Karpas-422 (cell line): ENCODE measurements around the gene MAZ. TPM values are rescaled to one million over a fixed set of nuclear protein-coding genes. Genes with fewer than 3 reads are reported as not detected.

Experiments used
- DNase-seq: peaks from one replicate; pipeline ENCODE4 v3.0.0-alpha.2; 2015
- H2AFZ ChIP-seq: fragments of 200-600 bp; sonication (generic); 2 replicates; pipeline ENCODE4 v1.6.1; 2014; ENCODE audit warnings: antibody characterized with exemption, low read length, mixed read lengths
- H3K27ac ChIP-seq: fragments of 200-600 bp; sonication (generic); 2 replicates; pipeline ENCODE4 v1.5.1; 2014; ENCODE audit warnings: mild to moderate bottlenecking, low read length, moderate library complexity
- H3K27me3 ChIP-seq: fragments of 200-600 bp; sonication (generic); 2 replicates; pipeline ENCODE4 v1.6.1; 2014; ENCODE audit warnings: low read length, mixed read lengths
- H3K36me3 ChIP-seq: fragments of 200-600 bp; sonication (generic); 2 replicates; pipeline ENCODE4 v1.6.1; 2014; ENCODE audit warnings: low read length, mixed read lengths; ENCODE audit not compliant: insufficient read depth
- H3K4me1 ChIP-seq: fragments of 200-600 bp; sonication (generic); 2 replicates; pipeline ENCODE4 v1.6.1; 2014; ENCODE audit warnings: mild to moderate bottlenecking, low read length, mixed read lengths
- H3K4me2 ChIP-seq: fragments of 200-600 bp; sonication (generic); 2 replicates; pipeline ENCODE4 v1.6.1; 2014; ENCODE audit warnings: low read length, low read depth, mild to moderate bottlenecking; ENCODE audit not compliant: poor library complexity, severe bottlenecking
- H3K4me3 ChIP-seq: fragments of 200-600 bp; sonication (generic); 2 replicates; pipeline ENCODE4 v1.5.1; 2014; ENCODE audit warnings: mild to moderate bottlenecking, antibody characterized with exemption, low read length, mixed read lengths
- H3K79me2 ChIP-seq: fragments of 200-600 bp; sonication (generic); 2 replicates; pipeline ENCODE4 v1.6.1; 2014; ENCODE audit warnings: mild to moderate bottlenecking, low read length, mixed read lengths
- H3K9ac ChIP-seq: fragments of 200-600 bp; sonication (generic); 2 replicates; pipeline ENCODE4 v1.6.0; 2014; ENCODE audit warnings: low read length
- H3K9me2 ChIP-seq: fragments of 200-600 bp; sonication (generic), shearing (Covaris generic); replicated peaks from 2 replicates; pipeline ENCODE4 v1.6.0; 2014; ENCODE audit warnings: mild to moderate bottlenecking, low read length, moderate library complexity; ENCODE audit not compliant: insufficient read depth
- H3K9me3 ChIP-seq: fragments of 300-700, 200-600 bp; sonication (generic); 2 replicates; pipeline ENCODE4 v1.6.1; 2014; ENCODE audit warnings: low read length, mixed read lengths
- H4K20me1 ChIP-seq: fragments of 200-600 bp; sonication (generic); 2 replicates; pipeline ENCODE4 v1.6.1; 2014; ENCODE audit warnings: mild to moderate bottlenecking, antibody characterized with exemption, low read length, low read depth; ENCODE audit not compliant: insufficient read depth
- total RNA-seq: library from RNA; depleted of rRNA; stranded (reverse); fragments of >200 nt; shearing (Covaris generic); gene quantifications from 2 replicates; pipeline ENCODE4 v1.2.3, GENCODE V29; 2014; ENCODE audit warnings: low replicate concordance

The MAZ gene
- total RNA-seq, 1 experiment from 2014 or later = 118 TPM

GRCh38 chr16:29834079-29834478 lies 27.8 kb downstream of the MAZ start:
- H3K79me2 ChIP-seq = no peaks in the 10 kb centered on the region
- no peak overlapping the region for H3K27ac ChIP-seq
- no peak for DNase-seq
- H3K27me3 ChIP-seq = no peaks in the 10 kb centered on the region
- H3K4me1 ChIP-seq = no peaks in the 10 kb centered on the region
- H3K4me2 ChIP-seq = no peak overlapping the region
- no peaks in the 10 kb centered on the region for H3K9me3 ChIP-seq
- no peak overlapping the region for H3K9ac ChIP-seq
- H3K36me3 ChIP-seq = no peaks in the 10 kb centered on the region
- H2AFZ ChIP-seq = no peak overlapping the region
- H3K9me2 ChIP-seq = no peaks in the 10 kb centered on the region
- no peaks in the 10 kb centered on the region for H4K20me1 ChIP-seq
- no peak overlapping the region for H3K4me3 ChIP-seq

GRCh38 chr16:29835926-29836325 lies 29.6 kb downstream of the MAZ start:
- no peak overlapping the region for H3K4me3 ChIP-seq
- no peaks in the 10 kb centered on the region for H3K36me3 ChIP-seq
- no peak overlapping the region for H3K4me2 ChIP-seq
- no peaks in the 10 kb centered on the region for H4K20me1 ChIP-seq
- H3K79me2 ChIP-seq = no peaks in the 10 kb centered on the region
- H3K27me3 ChIP-seq = no peaks in the 10 kb centered on the region
- no peak overlapping the region for H3K27ac ChIP-seq
- H3K4me1 ChIP-seq = no peaks in the 10 kb centered on the region
- H2AFZ ChIP-seq = no peak overlapping the region
- no peak overlapping the region for H3K9ac ChIP-seq
- DNase-seq = no peak
- no peaks in the 10 kb centered on the region for H3K9me3 ChIP-seq
- H3K9me2 ChIP-seq = no peaks in the 10 kb centered on the region

DNA sequence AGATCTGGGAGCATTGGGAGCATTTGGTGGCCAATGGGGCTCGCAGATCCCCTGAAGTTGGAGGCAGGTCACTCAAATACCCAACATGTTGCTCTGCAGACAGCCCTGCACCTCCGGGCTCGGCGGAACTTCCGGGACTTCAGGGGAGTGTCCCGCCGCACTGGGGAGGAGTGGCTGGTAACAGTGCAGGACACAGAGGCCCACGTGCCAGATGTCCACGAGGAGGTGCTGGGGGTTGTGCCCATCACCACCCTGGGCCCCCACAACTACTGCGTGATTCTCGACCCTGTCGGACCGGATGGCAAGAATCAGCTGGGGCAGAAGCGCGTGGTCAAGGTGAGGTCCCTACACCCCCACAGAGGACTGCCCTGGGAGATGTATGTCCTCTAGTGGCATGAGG lies 30.3 kb downstream of the MAZ start:
- H3K4me3 ChIP-seq = no peak overlapping the region
- H3K9me2 ChIP-seq = no peaks in the 10 kb centered on the region
- H3K36me3 ChIP-seq = no peaks in the 10 kb centered on the region
- H3K4me2 ChIP-seq = no peak overlapping the region
- no peak overlapping the region for H2AFZ ChIP-seq
- H3K27ac ChIP-seq = no peak overlapping the region
- no peaks in the 10 kb centered on the region for H3K4me1 ChIP-seq
- H4K20me1 ChIP-seq = no peaks in the 10 kb centered on the region
- H3K27me3 ChIP-seq = no peaks in the 10 kb centered on the region
- H3K79me2 ChIP-seq = no peaks in the 10 kb centered on the region
- DNase-seq = no peak
- no peak overlapping the region for H3K9ac ChIP-seq
- no peaks in the 10 kb centered on the region for H3K9me3 ChIP-seq

DNA sequence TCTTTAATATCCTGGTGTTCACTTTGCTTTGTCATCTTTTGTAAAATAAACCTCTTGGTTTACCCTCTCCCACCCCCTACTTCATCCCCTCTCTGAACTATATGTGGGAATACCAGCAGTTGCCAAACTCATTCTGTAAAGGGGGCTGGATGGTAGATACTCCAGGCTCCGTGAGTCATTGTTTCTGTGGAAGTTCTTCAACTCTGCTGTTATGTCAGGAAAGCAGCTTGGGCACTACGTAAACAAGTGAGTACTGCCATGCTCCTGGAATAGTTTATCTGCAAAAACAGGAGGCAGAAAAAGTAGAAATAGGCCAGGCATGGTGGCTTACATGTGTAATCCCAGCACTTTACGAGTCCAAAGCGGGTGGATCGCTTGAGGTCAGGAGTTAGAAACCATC lies 31.5 kb downstream of the MAZ start:
- Histone ChIP-seq H3K4me3 (no peak overlapping the region), H3K9me3 (no peaks in the 10 kb centered on the region), H3K27me3 (no peaks in the 10 kb centered on the region), H2AFZ (no peak overlapping the region), H3K4me1 (no peaks in the 10 kb centered on the region), H4K20me1 (no peaks in the 10 kb centered on the region), H3K9ac (no peak overlapping the region), H3K79me2 (no peaks in the 10 kb centered on the region), H3K27ac (no peak overlapping the region), H3K4me2 (no peak overlapping the region), H3K9me2 (no peaks in the 10 kb centered on the region), H3K36me3 (no peaks in the 10 kb centered on the region)
- no peak for DNase-seq

- Histone ChIP-seq H4K20me1 (no peaks in the 10 kb centered on the region), H3K79me2 (no peaks in the 10 kb centered on the region), H3K27me3 (no peaks in the 10 kb centered on the region), H3K9me2 (no peaks in the 10 kb centered on the region), H3K36me3 (no peaks in the 10 kb centered on the region), H3K9me3 (no peaks in the 10 kb centered on the region), H3K4me1 (no peaks in the 10 kb centered on the region), H3K4me3 (no peak overlapping the region), H3K9ac (no peak overlapping the region), H3K4me2 (no peak overlapping the region), H3K27ac (no peak overlapping the region), H2AFZ (no peak overlapping the region)
- no peak for DNase-seq
Measured at GRCh38 chr16:29839822-29840221, 33.5 kb downstream of the MAZ start.

DNA sequence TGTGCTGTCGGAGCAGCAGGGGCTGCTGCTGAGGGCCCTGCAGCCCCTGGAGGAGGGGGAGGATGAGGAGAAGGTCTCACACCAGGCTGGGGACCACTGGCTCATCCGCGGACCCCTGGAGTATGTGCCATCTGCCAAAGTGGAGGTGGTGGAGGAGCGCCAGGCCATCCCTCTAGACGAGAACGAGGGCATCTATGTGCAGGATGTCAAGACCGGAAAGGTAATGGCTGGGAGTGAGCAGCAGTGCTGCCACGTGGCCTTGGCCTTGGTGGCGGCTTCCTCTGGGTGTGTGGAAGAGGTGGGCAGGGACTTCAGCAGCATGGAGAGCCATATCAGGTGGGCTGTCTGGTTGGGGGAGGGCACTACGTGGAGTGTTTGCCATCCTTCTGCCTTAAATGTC lies 33.9 kb downstream of the MAZ start:
- Histone ChIP-seq H3K4me1 (no peaks in the 10 kb centered on the region), H3K9ac (no peak overlapping the region), H3K4me3 (no peak overlapping the region), H3K27ac (no peak overlapping the region), H3K9me3 (no peaks in the 10 kb centered on the region), H3K9me2 (no peaks in the 10 kb centered on the region), H3K4me2 (no peak overlapping the region), H3K79me2 (no peaks in the 10 kb centered on the region), H2AFZ (no peak overlapping the region), H4K20me1 (no peaks in the 10 kb centered on the region), H3K27me3 (no peaks in the 10 kb centered on the region), H3K36me3 (no peaks in the 10 kb centered on the region)
- DNase-seq = no peak

- Histone ChIP-seq H3K9me3 (no peaks in the 10 kb centered on the region), H3K36me3 (no peaks in the 10 kb centered on the region)
Measured at GRCh38 chr16:29841631-29842030, 35.3 kb downstream of the MAZ start.

DNA sequence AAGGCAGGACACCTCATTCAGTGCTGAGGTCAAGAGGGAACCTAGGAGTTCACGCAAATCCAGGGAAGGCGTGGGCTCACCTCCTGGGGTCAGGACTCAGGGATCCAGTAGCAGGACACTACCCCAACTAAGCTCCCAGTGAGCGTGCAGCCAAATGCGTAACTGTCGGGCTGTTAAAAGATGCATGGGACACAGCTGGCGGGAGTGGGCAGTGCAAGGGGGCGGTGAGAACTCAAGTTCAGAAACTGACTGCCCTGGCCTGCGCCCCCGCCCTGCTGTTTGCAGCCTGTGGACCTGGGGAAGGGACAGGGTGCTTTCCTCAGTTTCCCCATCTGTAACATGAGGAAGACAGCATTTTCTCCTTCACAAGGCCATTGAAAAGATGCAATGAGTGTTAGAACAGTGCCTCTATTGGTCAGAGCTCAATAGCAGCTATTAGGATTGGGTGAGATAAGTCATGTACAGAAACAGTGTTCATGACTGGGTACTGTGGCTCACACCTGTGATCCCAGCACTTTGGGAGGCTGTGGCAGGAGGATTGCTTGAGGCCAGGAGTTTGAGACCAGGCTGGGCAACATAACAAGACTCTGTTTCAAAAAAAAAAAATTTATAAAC lies 36.5 kb downstream of the MAZ start:
- Histone ChIP-seq H3K79me2 (no peaks in the 10 kb centered on the region), H2AFZ (no peak overlapping the region), H3K9me2 (no peaks in the 10 kb centered on the region), H3K4me1 (no peaks in the 10 kb centered on the region), H3K27ac (no peak overlapping the region), H3K36me3 (no peaks in the 10 kb centered on the region), H3K4me2 (no peak overlapping the region), H4K20me1 (no peaks in the 10 kb centered on the region), H3K4me3 (no peak overlapping the region), H3K27me3 (no peaks in the 10 kb centered on the region), H3K9ac (no peak overlapping the region), H3K9me3 (no peaks in the 10 kb centered on the region)
- no peak for DNase-seq

More at GRCh38 chr16:29841631-29842030, 35.3 kb downstream of the MAZ start:
- H4K20me1 ChIP-seq = no peaks in the 10 kb centered on the region
- no peaks in the 10 kb centered on the region for H3K27me3 ChIP-seq
- no peak overlapping the region for H3K27ac ChIP-seq
- H3K4me3 ChIP-seq = no peak overlapping the region
- H3K4me2 ChIP-seq = no peak overlapping the region
- H3K4me1 ChIP-seq = no peaks in the 10 kb centered on the region
- no peak overlapping the region for H3K9ac ChIP-seq
- H3K79me2 ChIP-seq = no peaks in the 10 kb centered on the region
- no peak for DNase-seq
- no peaks in the 10 kb centered on the region for H3K9me2 ChIP-seq
- no peak overlapping the region for H2AFZ ChIP-seq

DNA sequence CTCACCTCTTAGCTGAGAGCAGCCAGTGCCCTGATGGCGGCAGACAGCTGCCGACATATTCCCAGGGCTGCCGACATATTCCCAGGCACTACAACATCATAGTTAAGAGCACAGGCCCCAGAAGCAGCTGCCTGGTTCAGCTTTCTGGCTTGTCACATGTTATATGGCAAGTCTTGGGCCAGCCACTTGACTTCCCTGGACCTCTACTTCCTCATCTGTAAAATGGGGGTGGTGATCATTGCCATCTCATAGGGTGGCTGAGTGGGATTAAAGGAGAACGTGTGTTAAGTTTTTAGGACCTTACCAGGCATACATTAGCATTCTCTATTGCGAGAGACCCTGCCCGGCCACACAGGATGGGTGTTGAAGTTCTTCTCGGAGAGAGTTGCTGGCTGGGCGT lies 37.6 kb downstream of the MAZ start:
- DNase-seq = no peak
- Histone ChIP-seq H3K79me2 (no peaks in the 10 kb centered on the region), H3K36me3 (no peaks in the 10 kb centered on the region), H2AFZ (no peak overlapping the region), H3K9me3 (no peaks in the 10 kb centered on the region), H3K27me3 (no peaks in the 10 kb centered on the region), H4K20me1 (no peaks in the 10 kb centered on the region), H3K4me3 (no peak overlapping the region), H3K9ac (no peak overlapping the region), H3K27ac (no peak overlapping the region), H3K9me2 (no peaks in the 10 kb centered on the region), H3K4me1 (no peaks in the 10 kb centered on the region), H3K4me2 (no peak overlapping the region)
